Hepatocyte (in vitro differentiated cells): ENCODE measurements around the gene CDK19. TPM values are rescaled to one million over a fixed set of nuclear protein-coding genes. Genes with fewer than 3 reads are reported as not detected.
"Not testable (repeated sequence)": the region's sequence is repeated elsewhere in the genome, so short reads cannot be mapped to it uniquely, and the experiment has no call there.

Source experiments
- DNase-seq: peaks from one replicate; pipeline ENCODE4 v3.0.0-alpha.2; 2016; ENCODE audit warnings: low spot score
- H2AFZ ChIP-seq: fragments of 200-600 bp; sonication (generic); 2 replicates; pipeline ENCODE4 v1.6.0; 2016; ENCODE audit warnings: antibody characterized with exemption, mild to moderate bottlenecking
- H3K27ac ChIP-seq: fragments of 200-600 bp; sonication (generic); 2 replicates; pipeline ENCODE4 v1.5.1; 2016; ENCODE audit warnings: mild to moderate bottlenecking
- H3K27me3 ChIP-seq: fragments of 200-600 bp; sonication (generic); 2 replicates; pipeline ENCODE4 v1.6.1; 2016
- H3K36me3 ChIP-seq: fragments of 200-600 bp; sonication (generic); replicated peaks from 2 replicates; pipeline ENCODE4 v1.5.1; 2016; ENCODE audit warnings: low read depth; ENCODE audit not compliant: insufficient read depth
- H3K4me1 ChIP-seq: fragments of 200-600 bp; sonication (generic); 2 replicates; pipeline ENCODE4 v1.5.1; 2016; ENCODE audit warnings: mild to moderate bottlenecking, moderate library complexity; ENCODE audit not compliant: insufficient read depth
- H3K4me2 ChIP-seq: fragments of 200-600 bp; sonication (generic); 2 replicates; pipeline ENCODE4 v1.6.0; 2016
- H3K4me3 ChIP-seq: fragments of 200-600 bp; sonication (generic); 2 replicates; pipeline ENCODE4 v1.5.1; 2016; ENCODE audit warnings: mild to moderate bottlenecking
- H3K79me2 ChIP-seq: fragments of 200-600 bp; sonication (generic); 2 replicates; pipeline ENCODE4 v1.6.0; 2017; ENCODE audit warnings: mild to moderate bottlenecking
- H3K9me2 ChIP-seq: fragments of 200-600 bp; sonication (generic); replicated peaks from 2 replicates; pipeline ENCODE4 v1.6.0; 2017; ENCODE audit warnings: mild to moderate bottlenecking; ENCODE audit not compliant: insufficient read depth
- H3K9me3 ChIP-seq: fragments of 200-600 bp; sonication (generic); 2 replicates; pipeline ENCODE4 v1.5.1; 2016; ENCODE audit warnings: low read depth, mild to moderate bottlenecking
- H4K20me1 ChIP-seq: fragments of 200-600 bp; sonication (generic); 2 replicates; pipeline ENCODE4 v1.6.0; 2016; ENCODE audit warnings: mild to moderate bottlenecking; ENCODE audit not compliant: insufficient read depth, poor library complexity, severe bottlenecking
- EZH2 ChIP-seq: fragments of 200-600 bp; sonication (generic); IDR thresholded peaks from 2 replicates; pipeline ENCODE4 v1.6.1; 2016; ENCODE audit warnings: antibody characterized with exemption, mild to moderate bottlenecking, borderline replicate concordance
- EZH2phosphoT487 ChIP-seq: fragments of 200-600 bp; sonication (generic); IDR thresholded peaks from one replicate; pipeline ENCODE4 v1.6.1; 2018; ENCODE audit warnings: antibody characterized with exemption, mild to moderate bottlenecking, low read depth, moderate library complexity; ENCODE audit not compliant: unreplicated experiment, severe bottlenecking
- WGBS: methylation state at CpG from one replicate; pipeline ENCODE4 v1.1.6; 2016; ENCODE audit warnings: low lambda C conversion rate; ENCODE audit errors: missing lambda C conversion rate; 5-methylcytosine and 5-hydroxymethylcytosine counted together
- polyA plus RNA-seq: library from polyadenylated mRNA; unstranded; fragments of >200 nt; fragmentation: Nextera tagmentation; extraction: Ambion mirVana; gene quantifications from 2 replicates; pipeline ENCODE4 v1.2.1, GENCODE V29; 2016
- total RNA-seq: library from RNA; depleted of rRNA; stranded (reverse); fragments of >200 nt; gene quantifications from 2 replicates; pipeline ENCODE4 v1.2.3, GENCODE V29; 2014
- TF ChIP-seq, protein P1 (sequence below): fragments of 200-600 bp; sonication (generic); IDR thresholded peaks from 2 replicates; pipeline ENCODE4 v1.5.1; 2016; ENCODE audit warnings: antibody characterized with exemption, mild to moderate bottlenecking; ENCODE audit not compliant: poor library complexity

Gene CDK19
- total and polyA plus RNA-seq, 2 experiments from 2014 or later, result 7.3 to 18.6 TPM

DNA sequence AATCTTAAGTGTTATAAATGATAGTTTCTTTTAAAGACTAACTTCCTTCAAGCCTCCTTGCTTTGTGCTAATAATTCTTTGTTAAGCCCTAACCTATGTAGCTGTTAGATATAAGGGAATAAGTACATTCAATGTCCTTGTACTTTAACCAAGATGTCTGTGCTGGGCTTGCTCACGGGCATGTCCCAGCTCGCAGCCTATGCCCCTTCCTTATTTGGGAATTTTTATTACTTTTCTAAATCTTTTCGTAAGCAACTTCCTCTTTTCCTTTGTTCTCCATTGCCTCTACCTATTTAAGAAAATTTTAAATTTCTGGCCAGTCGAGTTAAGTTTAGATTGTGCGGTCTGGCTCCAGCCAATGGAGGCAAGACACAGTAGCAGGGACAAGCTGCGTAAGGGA lies 26.0 kb upstream of the CDK19 start:
- TF ChIP-seq EZH2 (no peak), EZH2phosphoT487 (no peak)
- TF ChIP-seq, protein P1, sequence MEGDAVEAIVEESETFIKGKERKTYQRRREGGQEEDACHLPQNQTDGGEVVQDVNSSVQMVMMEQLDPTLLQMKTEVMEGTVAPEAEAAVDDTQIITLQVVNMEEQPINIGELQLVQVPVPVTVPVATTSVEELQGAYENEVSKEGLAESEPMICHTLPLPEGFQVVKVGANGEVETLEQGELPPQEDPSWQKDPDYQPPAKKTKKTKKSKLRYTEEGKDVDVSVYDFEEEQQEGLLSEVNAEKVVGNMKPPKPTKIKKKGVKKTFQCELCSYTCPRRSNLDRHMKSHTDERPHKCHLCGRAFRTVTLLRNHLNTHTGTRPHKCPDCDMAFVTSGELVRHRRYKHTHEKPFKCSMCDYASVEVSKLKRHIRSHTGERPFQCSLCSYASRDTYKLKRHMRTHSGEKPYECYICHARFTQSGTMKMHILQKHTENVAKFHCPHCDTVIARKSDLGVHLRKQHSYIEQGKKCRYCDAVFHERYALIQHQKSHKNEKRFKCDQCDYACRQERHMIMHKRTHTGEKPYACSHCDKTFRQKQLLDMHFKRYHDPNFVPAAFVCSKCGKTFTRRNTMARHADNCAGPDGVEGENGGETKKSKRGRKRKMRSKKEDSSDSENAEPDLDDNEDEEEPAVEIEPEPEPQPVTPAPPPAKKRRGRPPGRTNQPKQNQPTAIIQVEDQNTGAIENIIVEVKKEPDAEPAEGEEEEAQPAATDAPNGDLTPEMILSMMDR, result no peak
- H3K9me3 ChIP-seq, result no peaks in the 10 kb centered on the region
- no peaks in the 10 kb centered on the region for H3K4me1 ChIP-seq
- H3K79me2 ChIP-seq, result no peaks in the 10 kb centered on the region
- no peaks in the 10 kb centered on the region for H3K9me2 ChIP-seq
- WGBS, result 89% methylated on average over 6 of the region's 6 CpGs
- H3K36me3 ChIP-seq, result no peaks in the 10 kb centered on the region
- H2AFZ ChIP-seq, result no peak overlapping the region
- H3K4me2 ChIP-seq, result no peak overlapping the region
- H3K4me3 ChIP-seq, result no peak overlapping the region
- DNase-seq, result no peak
- H3K27me3 ChIP-seq, result no peaks in the 10 kb centered on the region
- H4K20me1 ChIP-seq, result no peaks in the 10 kb centered on the region
- H3K27ac ChIP-seq, result no peak overlapping the region

- DNase-seq, H3K27ac ChIP-seq: not testable (repeated sequence)
- 95% methylated on average over 5 of the region's 5 CpGs for WGBS
Measured at GRCh38 chr6:110835751-110836150, 20.5 kb upstream of the CDK19 start.

DNA sequence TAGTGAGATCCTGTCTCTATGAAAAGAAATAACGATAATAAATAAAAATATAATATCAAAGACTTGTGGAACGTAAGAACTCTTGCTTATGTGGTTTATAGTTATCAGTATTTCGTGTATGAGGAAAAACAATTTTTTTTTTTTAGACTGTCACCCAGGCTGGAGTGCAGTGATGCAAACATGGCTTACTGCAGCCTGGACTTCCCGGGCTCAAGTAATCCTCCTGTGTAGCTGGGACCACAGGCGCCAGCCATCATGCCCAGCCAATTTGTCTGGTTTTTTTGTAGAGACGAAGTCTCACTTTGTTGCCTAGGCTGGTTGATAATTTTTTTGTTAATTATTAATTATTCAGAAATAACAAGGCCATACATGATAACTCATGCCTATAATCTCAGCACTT lies 18.6 kb upstream of the CDK19 start:
- Histone ChIP-seq H4K20me1 (no peaks in the 10 kb centered on the region), H3K27ac (no peak overlapping the region), H3K79me2 (no peaks in the 10 kb centered on the region), H3K9me2 (no peaks in the 10 kb centered on the region), H3K9me3 (no peaks in the 10 kb centered on the region), H3K27me3 (no peaks in the 10 kb centered on the region), H2AFZ (no peak overlapping the region), H3K4me3 (no peak overlapping the region), H3K36me3 (no peaks in the 10 kb centered on the region), H3K4me1 (no peaks in the 10 kb centered on the region), H3K4me2 (no peak overlapping the region)
- TF ChIP-seq EZH2phosphoT487 (no peak), EZH2 (no peak)
- TF ChIP-seq, protein P1, result no peak
- 94% methylated on average over 6 of the region's 6 CpGs for WGBS
- no peak for DNase-seq

More at GRCh38 chr6:110835751-110836150, 20.5 kb upstream of the CDK19 start:
- H3K9me3 ChIP-seq, H4K20me1 ChIP-seq, H3K27me3 ChIP-seq, H3K4me2 ChIP-seq, H3K79me2 ChIP-seq, H3K9me2 ChIP-seq, H3K4me1 ChIP-seq, H2AFZ ChIP-seq, H3K4me3 ChIP-seq, H3K36me3 ChIP-seq: not testable (repeated sequence)

DNA sequence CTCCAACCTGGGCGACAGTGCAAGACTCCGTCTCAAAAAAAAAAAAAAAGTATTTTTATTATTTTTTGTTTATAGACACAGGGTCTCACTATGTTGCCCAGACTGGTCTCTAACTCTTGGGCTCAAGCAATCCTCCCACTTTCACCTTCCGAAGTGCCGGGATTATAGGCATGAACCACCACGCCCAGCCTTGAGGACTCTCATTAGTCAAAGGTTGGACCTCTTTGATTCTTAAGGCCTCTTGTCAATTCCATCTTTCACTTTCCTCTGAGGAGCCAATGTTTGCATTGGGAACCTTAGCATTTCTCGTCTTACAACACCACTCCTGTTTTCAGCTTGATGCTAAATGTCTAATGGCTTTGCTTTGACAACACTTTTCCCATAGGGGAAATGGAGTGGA lies 16.1 kb upstream of the CDK19 start:
- Histone ChIP-seq H3K79me2 (no peaks in the 10 kb centered on the region), H3K27me3 (no peaks in the 10 kb centered on the region), H3K36me3 (no peaks in the 10 kb centered on the region), H3K27ac (no peak overlapping the region), H3K4me2 (no peak overlapping the region), H2AFZ (no peak overlapping the region), H4K20me1 (no peaks in the 10 kb centered on the region), H3K4me3 (no peak overlapping the region), H3K4me1 (no peaks in the 10 kb centered on the region), H3K9me3 (no peaks in the 10 kb centered on the region), H3K9me2 (no peaks in the 10 kb centered on the region)
- WGBS, result 96% methylated on average over 6 of the region's 6 CpGs
- TF ChIP-seq, protein P1, result no peak
- TF ChIP-seq EZH2phosphoT487 (no peak), EZH2 (no peak)
- DNase-seq, result no peak
